GM21360 (cell line): Measurements from ENCODE around the gene TNNI3K.
A peak's percentile ranks its signal among the peaks of the same experiment; 100 is the strongest.
"Not testable (repeated sequence)": the region's sequence is repeated elsewhere in the genome, so short reads cannot be mapped to it uniquely, and the experiment has no call there.

Source experiments
- ATAC-seq: cut with Tn5 transposase; IDR thresholded peaks from one replicate; pipeline ENCODE4 v1.9.1; 2021; ENCODE audit warnings: mild to moderate bottlenecking, moderate library complexity; ENCODE audit not compliant: unreplicated experiment

Gene TNNI3K

GRCh38 chr1:74235153-74235552 is at the start of gene TNNI3K:
Gene TNNI3K, plus strand, starts transcription at chr1:74235387. Its CDS starts 65 bp downstream, at chr1:74235452.
- no peak for ATAC-seq

GRCh38 chr1:74193908-74194307 is 41.3 kb upstream of the TNNI3K start:
- ATAC-seq = no peak

- no peak for ATAC-seq
Measured at GRCh38 chr1:74195339-74195738, 39.8 kb upstream of the TNNI3K start.

- no peak for ATAC-seq
Measured at GRCh38 chr1:74197255-74197654, 37.9 kb upstream of the TNNI3K start.

GRCh38 chr1:74197657-74198552 is 37.3 kb upstream of the TNNI3K start, which contains the start of the genes FPGT and LRRIQ3:
Gene FPGT, plus strand, starts transcription at chr1:74198242. Its CDS starts 37 bp downstream, at chr1:74198279.
Gene LRRIQ3, minus strand, starts transcription at chr1:74198176. Its CDS starts 14,492 bp downstream, at chr1:74183684.
- peak; percentile 95 for ATAC-seq

GRCh38 chr1:74199504-74199903 is 35.7 kb upstream of the TNNI3K start:
- no peak for ATAC-seq

GRCh38 chr1:74205266-74205665 is 29.9 kb upstream of the TNNI3K start:
- no peak for ATAC-seq

- ATAC-seq = no peak
Measured at GRCh38 chr1:74215229-74215628, 20.0 kb upstream of the TNNI3K start.

- ATAC-seq = no peak
Measured at GRCh38 chr1:74222701-74223100, 12.5 kb upstream of the TNNI3K start.

- ATAC-seq = no peak
Measured at GRCh38 chr1:74223453-74223852, 11.7 kb upstream of the TNNI3K start.

GRCh38 chr1:74236440-74236839 is 1.3 kb downstream of the TNNI3K start:
- ATAC-seq = no peak

GRCh38 chr1:74237035-74237434 is 1.8 kb downstream of the TNNI3K start:
- no peak for ATAC-seq

- ATAC-seq = no peak
Measured at GRCh38 chr1:74237787-74238186, 2.6 kb downstream of the TNNI3K start.

- ATAC-seq = no peak
Measured at GRCh38 chr1:74245168-74245772, 10.1 kb downstream of the TNNI3K start.

- no peak for ATAC-seq
Measured at GRCh38 chr1:74246315-74246714, 11.1 kb downstream of the TNNI3K start.

- ATAC-seq = no peak
Measured at GRCh38 chr1:74247881-74248528, 12.8 kb downstream of the TNNI3K start.

GRCh38 chr1:74253243-74253824 is 18.1 kb downstream of the TNNI3K start:
- ATAC-seq = not testable (repeated sequence)

GRCh38 chr1:74266001-74266400 is 30.8 kb downstream of the TNNI3K start:
- ATAC-seq = no peak

GRCh38 chr1:74271503-74271902 is 36.3 kb downstream of the TNNI3K start:
- ATAC-seq = no peak

GRCh38 chr1:74280642-74281396 is 45.6 kb downstream of the TNNI3K start:
- no peak for ATAC-seq
